ENCODE data around the gene ETV5. TPM values are rescaled to one million over a fixed set of nuclear protein-coding genes. Genes with fewer than 3 reads are reported as not detected.

ETV5 gene
- total and polyA plus RNA-seq, 9 of the 15 experiments (the other 6 are each of a cell fraction or from before 2014, with no cell fraction given), result 9.2 to 25.9 (median 15.9) TPM

DNA sequence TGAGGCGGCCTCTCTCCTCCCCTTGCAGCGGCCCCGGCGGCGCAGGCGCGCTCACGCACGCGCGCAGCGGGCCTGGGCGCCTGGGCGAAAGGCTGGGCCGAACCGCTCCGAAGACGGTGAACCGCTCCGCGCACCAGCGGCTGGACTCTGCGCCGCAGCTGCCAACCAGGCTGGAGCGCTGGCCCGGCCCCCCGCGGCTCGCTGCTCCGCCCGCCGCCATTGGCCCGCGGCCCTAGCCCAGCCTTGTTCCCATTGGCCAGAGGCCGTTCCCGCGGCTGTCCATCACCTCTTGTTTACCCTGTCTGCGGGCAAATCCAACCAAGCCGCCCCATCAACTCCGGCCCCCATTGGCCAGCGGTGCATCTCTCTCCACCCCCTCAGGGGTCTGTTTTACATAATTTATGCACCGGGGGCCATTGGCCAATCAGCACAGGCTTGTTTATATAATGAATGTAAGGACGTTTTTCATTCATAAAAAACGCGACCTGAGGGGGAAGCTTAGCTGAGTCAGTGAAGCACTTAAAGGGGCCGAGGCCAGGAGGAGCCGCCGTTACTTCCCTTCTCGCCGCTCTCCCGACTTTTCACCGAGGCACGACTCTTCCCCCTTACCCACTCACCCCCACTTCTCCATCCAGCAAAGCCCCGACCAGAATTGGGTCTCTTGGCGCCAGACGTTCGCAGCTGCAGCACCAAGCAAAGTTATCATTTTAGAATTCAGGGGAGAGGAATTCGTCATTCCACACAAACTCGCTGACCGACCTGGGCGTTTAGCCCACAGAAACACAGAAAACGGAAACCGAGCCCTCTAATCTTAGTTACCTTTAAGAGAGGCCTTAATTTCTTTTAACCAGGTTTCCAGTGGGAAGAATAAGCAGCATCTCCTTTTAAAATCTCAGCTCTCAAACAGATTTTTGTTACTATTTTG lies at the start of gene ETV5 (continued):
- no peak for TF ChIP-seq ATF2 (CRISPR knock-in tag; IDR thresholded peaks at IDR 0.05)
- TF ChIP-seq HNRNPL (IDR thresholded peaks at IDR 0.05; ENCODE audit: low read depth, low read length), result no peak; the same call in 1 of the 2 replicates
- TF ChIP-seq, protein P1, sequence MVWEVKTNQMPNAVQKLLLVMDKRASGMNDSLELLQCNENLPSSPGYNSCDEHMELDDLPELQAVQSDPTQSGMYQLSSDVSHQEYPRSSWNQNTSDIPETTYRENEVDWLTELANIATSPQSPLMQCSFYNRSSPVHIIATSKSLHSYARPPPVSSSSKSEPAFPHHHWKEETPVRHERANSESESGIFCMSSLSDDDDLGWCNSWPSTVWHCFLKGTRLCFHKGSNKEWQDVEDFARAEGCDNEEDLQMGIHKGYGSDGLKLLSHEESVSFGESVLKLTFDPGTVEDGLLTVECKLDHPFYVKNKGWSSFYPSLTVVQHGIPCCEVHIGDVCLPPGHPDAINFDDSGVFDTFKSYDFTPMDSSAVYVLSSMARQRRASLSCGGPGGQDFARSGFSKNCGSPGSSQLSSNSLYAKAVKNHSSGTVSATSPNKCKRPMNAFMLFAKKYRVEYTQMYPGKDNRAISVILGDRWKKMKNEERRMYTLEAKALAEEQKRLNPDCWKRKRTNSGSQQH (CRISPR knock-in tag; IDR thresholded peaks at IDR 0.05), result no peak
- TF ChIP-seq FOXK2 (conservative IDR thresholded peaks at IDR 0.05 in 1 of 2, IDR thresholded peaks at IDR 0.05 in 1 of 2; ENCODE audit: low read depth in 2 of 2), result peak; percentile 99 to 100
- TF ChIP-seq, protein P2, sequence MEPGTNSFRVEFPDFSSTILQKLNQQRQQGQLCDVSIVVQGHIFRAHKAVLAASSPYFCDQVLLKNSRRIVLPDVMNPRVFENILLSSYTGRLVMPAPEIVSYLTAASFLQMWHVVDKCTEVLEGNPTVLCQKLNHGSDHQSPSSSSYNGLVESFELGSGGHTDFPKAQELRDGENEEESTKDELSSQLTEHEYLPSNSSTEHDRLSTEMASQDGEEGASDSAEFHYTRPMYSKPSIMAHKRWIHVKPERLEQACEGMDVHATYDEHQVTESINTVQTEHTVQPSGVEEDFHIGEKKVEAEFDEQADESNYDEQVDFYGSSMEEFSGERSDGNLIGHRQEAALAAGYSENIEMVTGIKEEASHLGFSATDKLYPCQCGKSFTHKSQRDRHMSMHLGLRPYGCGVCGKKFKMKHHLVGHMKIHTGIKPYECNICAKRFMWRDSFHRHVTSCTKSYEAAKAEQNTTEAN (CRISPR knock-in tag; IDR thresholded peaks at IDR 0.05), result no peak
- peak; percentile 97 for TF ChIP-seq FOS (IDR thresholded peaks at IDR 0.05; ENCODE audit: extremely low read depth, insufficient read length)
- no peak for TF ChIP-seq BDP1 (IDR thresholded peaks at IDR 0.05; ENCODE audit: insufficient read depth, insufficient read length)
- no peak for TF ChIP-seq ZNF57 (CRISPR knock-in tag; IDR thresholded peaks at IDR 0.05)
- TF ChIP-seq RFX5 (IDR thresholded peaks at IDR 0.05; ENCODE audit: low read depth, low read length), result 0 out of 2 replicates have a peak, but pooled peaks have one; percentile 22
- TF ChIP-seq ZBTB17 (CRISPR knock-in tag; IDR thresholded peaks at IDR 0.05), result no peak
- no peak for TF ChIP-seq DIDO1 (tag; IDR thresholded peaks at IDR 0.05; ENCODE audit: low read depth)
- TF ChIP-seq FOXA3 (CRISPR knock-in tag; conservative IDR thresholded peaks at IDR 0.05 in 1 of 2, IDR thresholded peaks at IDR 0.05 in 1 of 2), result peak; percentile 96 to 99
- TF ChIP-seq MED1 (CRISPR knock-in tag; IDR thresholded peaks at IDR 0.05; ENCODE audit: borderline replicate concordance), result no peak
- no peak for TF ChIP-seq CBX3 (IDR thresholded peaks at IDR 0.05; ENCODE audit: borderline replicate concordance in 1 of 2, low read length in 2 of 2)
- TF ChIP-seq SNAPC5 (CRISPR knock-in tag; IDR thresholded peaks at IDR 0.05), result no peak
- no peak for TF ChIP-seq MXD1 (CRISPR knock-in tag; IDR thresholded peaks at IDR 0.05; ENCODE audit: borderline replicate concordance, poor library complexity, severe bottlenecking)
- TF ChIP-seq, protein P3, sequence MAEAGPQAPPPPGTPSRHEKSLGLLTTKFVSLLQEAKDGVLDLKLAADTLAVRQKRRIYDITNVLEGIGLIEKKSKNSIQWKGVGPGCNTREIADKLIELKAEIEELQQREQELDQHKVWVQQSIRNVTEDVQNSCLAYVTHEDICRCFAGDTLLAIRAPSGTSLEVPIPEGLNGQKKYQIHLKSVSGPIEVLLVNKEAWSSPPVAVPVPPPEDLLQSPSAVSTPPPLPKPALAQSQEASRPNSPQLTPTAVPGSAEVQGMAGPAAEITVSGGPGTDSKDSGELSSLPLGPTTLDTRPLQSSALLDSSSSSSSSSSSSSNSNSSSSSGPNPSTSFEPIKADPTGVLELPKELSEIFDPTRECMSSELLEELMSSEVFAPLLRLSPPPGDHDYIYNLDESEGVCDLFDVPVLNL (CRISPR knock-in tag; IDR thresholded peaks at IDR 0.05; ENCODE audit: low read depth), result no peak
- TF ChIP-seq ZNF589 (CRISPR knock-in tag; IDR thresholded peaks at IDR 0.05; ENCODE audit: low read depth), result 0 out of 2 replicates have a peak, but pooled peaks have one; percentile 44
- TF ChIP-seq CSDE1 (IDR thresholded peaks at IDR 0.05), result no peak

Measured in K562 (cell line).